Measurements from ENCODE around the gene SLC35D2.

Gene SLC35D2

GRCh38 chr9:96391021-96391765 lies 7.7 kb upstream of the SLC35D2 start:
- H3K27me3 ChIP-seq (ENCODE audit: control insufficient read depth in 3 of 3, insufficient read depth in 3 of 3, low read depth in 1 of 3, low read length in 3 of 3) = no peaks in the 10 kb centered on the region
- H2AK5ac ChIP-seq (ENCODE audit: low read depth, low read length) = no peak overlapping the region
- H3K27ac ChIP-seq (replicated peaks; ENCODE audit: low read length) = no peak overlapping the region
- H2BK12ac ChIP-seq (ENCODE audit: low read length) = no peak overlapping the region
- no peak for DNase-seq (ENCODE audit: low spot score)
- peaks cover 5% of the 10 kb centered on the region for H3K79me1 ChIP-seq (ENCODE audit: low read depth, low read length)
- H3K9ac ChIP-seq (ENCODE audit: low read depth, low read length, poor library complexity) = no peak overlapping the region
- H3K4me3 ChIP-seq (ENCODE audit: low read length in 2 of 2) = no peak overlapping the region
- H3K23ac ChIP-seq (ENCODE audit: low read depth, low read length, poor library complexity) = no peak overlapping the region
- no peak overlapping the region for H2AFZ ChIP-seq (ENCODE audit: low read length)
- H3K9me3 ChIP-seq (replicated peaks in 1 of 2; ENCODE audit: control insufficient read depth in 2 of 2, insufficient read depth in 1 of 2, low read depth in 1 of 2, low read length in 2 of 2) = no peaks in the 10 kb centered on the region
- peak overlapping the region; percentile 39 for H2BK5ac ChIP-seq (ENCODE audit: low read length)
- H3K4me1 ChIP-seq (ENCODE audit: control insufficient read depth in 2 of 2, insufficient read depth in 1 of 2, low read depth in 1 of 2, low read length in 2 of 2) = no peaks in the 10 kb centered on the region
- no peak overlapping the region for H3K4me2 ChIP-seq (ENCODE audit: insufficient read depth, low read length, poor library complexity, severe bottlenecking)
- H4K8ac ChIP-seq (ENCODE audit: low read depth, low read length) = no peak overlapping the region
- H2BK120ac ChIP-seq (ENCODE audit: low read depth, low read length) = peak overlapping the region; percentile 94
- H3K36me3 ChIP-seq (replicated peaks in 1 of 2; ENCODE audit: control insufficient read depth in 2 of 2, insufficient read depth in 2 of 2, low read length in 2 of 2) = peaks cover 22 to 100% of the 10 kb centered on the region in 2 donors
- H4K91ac ChIP-seq (ENCODE audit: low read depth, low read length, poor library complexity) = peak overlapping the region; percentile 72
- H3K4ac ChIP-seq (ENCODE audit: low read length) = no peak overlapping the region
- H3K18ac ChIP-seq (ENCODE audit: low read length) = no peak overlapping the region
- no CpG with 5 or more reads among the region's 5 CpGs for WGBS, 2 donors (ENCODE audit: extremely low coverage in 2 of 2, insufficient read length in 2 of 2, insufficient replicate concordance in 1 of 2)
- no peak overlapping the region for H3K14ac ChIP-seq (ENCODE audit: low read length)
- no peak overlapping the region for H2BK15ac ChIP-seq (ENCODE audit: low read length)

GRCh38 chr9:96388144-96388543 lies 4.6 kb upstream of the SLC35D2 start:
- Histone ChIP-seq H3K4me2 (ENCODE audit: insufficient read depth, low read length, poor library complexity, severe bottlenecking) (no peak overlapping the region), H3K4me3 (ENCODE audit: low read length in 2 of 2) (no peak overlapping the region), H4K91ac (ENCODE audit: low read depth, low read length, poor library complexity) (no peak overlapping the region), H3K4ac (ENCODE audit: low read length) (no peak overlapping the region), H3K79me1 (ENCODE audit: low read depth, low read length) (peaks cover 2% of the 10 kb centered on the region), H2BK5ac (ENCODE audit: low read length) (no peak overlapping the region), H3K14ac (ENCODE audit: low read length) (no peak overlapping the region), H3K36me3 (replicated peaks in 1 of 2; ENCODE audit: control insufficient read depth in 2 of 2, insufficient read depth in 2 of 2, low read length in 2 of 2) (peaks cover 20 to 88% of the 10 kb centered on the region in 2 donors), H2BK12ac (ENCODE audit: low read length) (no peak overlapping the region), H3K23ac (ENCODE audit: low read depth, low read length, poor library complexity) (no peak overlapping the region), H3K18ac (ENCODE audit: low read length) (no peak overlapping the region), H2BK15ac (ENCODE audit: low read length) (no peak overlapping the region), H3K9ac (ENCODE audit: low read depth, low read length, poor library complexity) (no peak overlapping the region), H3K9me3 (replicated peaks in 1 of 2; ENCODE audit: control insufficient read depth in 2 of 2, insufficient read depth in 1 of 2, low read depth in 1 of 2, low read length in 2 of 2) (no peaks in the 10 kb centered on the region), H2AFZ (ENCODE audit: low read length) (no peak overlapping the region), H3K27ac (replicated peaks; ENCODE audit: low read length) (no peak overlapping the region), H2BK120ac (ENCODE audit: low read depth, low read length) (no peak overlapping the region), H4K8ac (ENCODE audit: low read depth, low read length) (no peak overlapping the region), H3K27me3 (ENCODE audit: control insufficient read depth in 3 of 3, insufficient read depth in 3 of 3, low read depth in 1 of 3, low read length in 3 of 3) (no peaks in the 10 kb centered on the region), H2AK5ac (ENCODE audit: low read depth, low read length) (no peak overlapping the region), H3K4me1 (ENCODE audit: control insufficient read depth in 2 of 2, insufficient read depth in 1 of 2, low read depth in 1 of 2, low read length in 2 of 2) (no peaks in the 10 kb centered on the region)
- no CpG with 5 or more reads among the region's 11 CpGs for WGBS, 2 donors (ENCODE audit: extremely low coverage in 2 of 2, insufficient read length in 2 of 2, insufficient replicate concordance in 1 of 2)
- no peak for DNase-seq (ENCODE audit: low spot score)

GRCh38 chr9:96386157-96386556 lies 2.6 kb upstream of the SLC35D2 start:
- no peak overlapping the region for H3K4ac ChIP-seq (ENCODE audit: low read length)
- H3K27ac ChIP-seq (replicated peaks; ENCODE audit: low read length) = no peak overlapping the region
- H3K23ac ChIP-seq (ENCODE audit: low read depth, low read length, poor library complexity) = no peak overlapping the region
- H2BK5ac ChIP-seq (ENCODE audit: low read length) = no peak overlapping the region
- DNase-seq (ENCODE audit: low spot score) = no peak
- H3K79me1 ChIP-seq (ENCODE audit: low read depth, low read length) = no peaks in the 10 kb centered on the region
- no peak overlapping the region for H2AK5ac ChIP-seq (ENCODE audit: low read depth, low read length)
- H4K8ac ChIP-seq (ENCODE audit: low read depth, low read length) = no peak overlapping the region
- H2BK120ac ChIP-seq (ENCODE audit: low read depth, low read length) = no peak overlapping the region
- H3K36me3 ChIP-seq (replicated peaks in 1 of 2; ENCODE audit: control insufficient read depth in 2 of 2, insufficient read depth in 2 of 2, low read length in 2 of 2) = peaks cover 9 to 74% of the 10 kb centered on the region in 2 donors
- H2BK15ac ChIP-seq (ENCODE audit: low read length) = no peak overlapping the region
- no peaks in the 10 kb centered on the region for H3K9me3 ChIP-seq (replicated peaks in 1 of 2; ENCODE audit: control insufficient read depth in 2 of 2, insufficient read depth in 1 of 2, low read depth in 1 of 2, low read length in 2 of 2)
- H3K4me1 ChIP-seq (ENCODE audit: control insufficient read depth in 2 of 2, insufficient read depth in 1 of 2, low read depth in 1 of 2, low read length in 2 of 2) = peaks cover 0 to 2% of the 10 kb centered on the region in 2 donors
- H4K91ac ChIP-seq (ENCODE audit: low read depth, low read length, poor library complexity) = no peak overlapping the region
- H2AFZ ChIP-seq (ENCODE audit: low read length) = no peak overlapping the region
- H3K4me3 ChIP-seq (ENCODE audit: low read length in 2 of 2) = no peak overlapping the region
- H3K27me3 ChIP-seq (ENCODE audit: control insufficient read depth in 3 of 3, insufficient read depth in 3 of 3, low read depth in 1 of 3, low read length in 3 of 3) = no peaks in the 10 kb centered on the region
- no peak overlapping the region for H3K18ac ChIP-seq (ENCODE audit: low read length)
- no peak overlapping the region for H3K9ac ChIP-seq (ENCODE audit: low read depth, low read length, poor library complexity)
- H2BK12ac ChIP-seq (ENCODE audit: low read length) = no peak overlapping the region
- no peak overlapping the region for H3K14ac ChIP-seq (ENCODE audit: low read length)
- H3K4me2 ChIP-seq (ENCODE audit: insufficient read depth, low read length, poor library complexity, severe bottlenecking) = no peak overlapping the region

- Histone ChIP-seq H3K14ac (ENCODE audit: low read length) (no peak overlapping the region), H3K9me3 (replicated peaks in 1 of 2; ENCODE audit: control insufficient read depth in 2 of 2, insufficient read depth in 1 of 2, low read depth in 1 of 2, low read length in 2 of 2) (no peaks in the 10 kb centered on the region), H3K79me1 (ENCODE audit: low read depth, low read length) (no peaks in the 10 kb centered on the region), H2BK5ac (ENCODE audit: low read length) (peak overlapping the region; percentile 10), H4K91ac (ENCODE audit: low read depth, low read length, poor library complexity) (no peak overlapping the region), H3K4ac (ENCODE audit: low read length) (no peak overlapping the region), H2BK120ac (ENCODE audit: low read depth, low read length) (no peak overlapping the region), H2AFZ (ENCODE audit: low read length) (peak overlapping the region; percentile 88), H3K36me3 (replicated peaks in 1 of 2; ENCODE audit: control insufficient read depth in 2 of 2, insufficient read depth in 2 of 2, low read length in 2 of 2) (peaks cover 0 to 48% of the 10 kb centered on the region in 2 donors), H3K4me2 (ENCODE audit: insufficient read depth, low read length, poor library complexity, severe bottlenecking) (peak overlapping the region; percentile 75), H3K4me3 (ENCODE audit: low read length in 2 of 2) (peak overlapping the region; percentile 48 to 83), H3K4me1 (ENCODE audit: control insufficient read depth in 2 of 2, insufficient read depth in 1 of 2, low read depth in 1 of 2, low read length in 2 of 2) (peaks cover under 1 to 2% of the 10 kb centered on the region in 2 donors), H3K27ac (replicated peaks; ENCODE audit: low read length) (no peak overlapping the region), H3K27me3 (ENCODE audit: control insufficient read depth in 3 of 3, insufficient read depth in 3 of 3, low read depth in 1 of 3, low read length in 3 of 3) (no peaks in the 10 kb centered on the region), H3K23ac (ENCODE audit: low read depth, low read length, poor library complexity) (no peak overlapping the region), H3K9ac (ENCODE audit: low read depth, low read length, poor library complexity) (peak overlapping the region; percentile 86), H4K8ac (ENCODE audit: low read depth, low read length) (no peak overlapping the region), H2BK12ac (ENCODE audit: low read length) (no peak overlapping the region), H2AK5ac (ENCODE audit: low read depth, low read length) (no peak overlapping the region), H3K18ac (ENCODE audit: low read length) (peak overlapping the region; percentile 6), H2BK15ac (ENCODE audit: low read length) (no peak overlapping the region)
- no CpG with 5 or more reads among the region's 7 CpGs for WGBS, 2 donors (ENCODE audit: extremely low coverage in 2 of 2, insufficient read length in 2 of 2, insufficient replicate concordance in 1 of 2)
- no peak for DNase-seq (ENCODE audit: low spot score)
Observed at GRCh38 chr9:96382839-96383164, 709 bp downstream of the SLC35D2 start.

Measured in neuronal stem cell (in vitro differentiated cells).